Measurements from ENCODE around the gene GAL3ST1. TPM values are rescaled to one million over a fixed set of nuclear protein-coding genes. Genes with fewer than 3 reads are reported as not detected.
A peak's percentile ranks its signal among the peaks of the same experiment; 100 is the strongest.

Gene GAL3ST1
- total RNA-seq, 6 donors from 2014 or later, result 1.7 to 8.4 (median 3.5) TPM

GRCh38 chr22:30602049-30602448 lies 27.6 kb upstream of the GAL3ST1 start:
- whole genome bisulfite sequencing, 2 donors, result 60 to 63% methylated on average over 3 of the region's 3 CpGs
- TF ChIP-seq EP300 (IDR thresholded peaks at IDR 0.05) (no peak), CTCF (IDR thresholded peaks at IDR 0.05) (peak in 1 of 6 experiments; percentile 19)
- Histone ChIP-seq H3K36me3 (no peaks in the 10 kb centered on the region), H3K27me3 (no peaks in the 10 kb centered on the region), H3K4me1 (peaks cover 11 to 19% (median 12%) of the 10 kb centered on the region in 4 donors), H3K9me3 (no peaks in the 10 kb centered on the region), H3K27ac (no peak overlapping the region), H3K4me3 (no peak overlapping the region)
- DNase-seq (no peak), ATAC-seq (ENCODE audit: low FRiP score in 2 of 2) (no peak)

- no peaks in the 10 kb centered on the region for H3K27me3 ChIP-seq
- ATAC-seq (ENCODE audit: low FRiP score in 2 of 2), result no peak
- no peaks in the 10 kb centered on the region for H3K9me3 ChIP-seq
- H3K4me3 ChIP-seq, result no peak overlapping the region
- WGBS, 2 donors, result 78 to 89% methylated on average over 5 of the region's 5 CpGs
- no peaks in the 10 kb centered on the region for H3K36me3 ChIP-seq
- no peak for DNase-seq
- H3K4me1 ChIP-seq, result peaks cover 11 to 14% (median 12%) of the 10 kb centered on the region in 4 donors
- no peak overlapping the region for H3K27ac ChIP-seq
- TF ChIP-seq POLR2AphosphoS5 (IDR thresholded peaks at IDR 0.05) (no peak), EP300 (IDR thresholded peaks at IDR 0.05) (no peak), CTCF (IDR thresholded peaks at IDR 0.05) (no peak), POLR2A (IDR thresholded peaks at IDR 0.05) (no peak)
These were observed 27.0 kb upstream of the GAL3ST1 start for GRCh38 chr22:30601464-30601863.

GRCh38 chr22:30600921-30601320 lies 26.5 kb upstream of the GAL3ST1 start:
- WGBS, 2 donors, result 47 to 55% methylated on average over 3 of the region's 3 CpGs
- TF ChIP-seq POLR2AphosphoS5 (IDR thresholded peaks at IDR 0.05), result no peak
- Histone ChIP-seq H3K27ac (no peak overlapping the region), H3K4me3 (no peak overlapping the region), H3K36me3 (no peaks in the 10 kb centered on the region), H3K9me3 (no peaks in the 10 kb centered on the region), H3K27me3 (no peaks in the 10 kb centered on the region), H3K4me1 (peaks cover 8 to 9% (median 8%) of the 10 kb centered on the region in 4 donors)
- ATAC-seq (ENCODE audit: low FRiP score in 2 of 2) (no peak), DNase-seq (no peak)

- TF ChIP-seq CTCF (IDR thresholded peaks at IDR 0.05), result no peak
- TF ChIP-seq EP300 (IDR thresholded peaks at IDR 0.05), result no peak
- TF ChIP-seq POLR2A (IDR thresholded peaks at IDR 0.05), result no peak
- no peak for TF ChIP-seq POLR2AphosphoS5 (IDR thresholded peaks at IDR 0.05)
- WGBS, 2 donors, result 86 to 95% methylated on average over 3 of the region's 3 CpGs
- no peaks in the 10 kb centered on the region for H3K4me1 ChIP-seq
- no peaks in the 10 kb centered on the region for H3K36me3 ChIP-seq
- no peaks in the 10 kb centered on the region for H3K27me3 ChIP-seq
- no peaks in the 10 kb centered on the region for H3K9me3 ChIP-seq
- H3K4me3 ChIP-seq, result no peak overlapping the region
- no peak for DNase-seq
- no peak overlapping the region for H3K27ac ChIP-seq
- ATAC-seq (ENCODE audit: low FRiP score in 2 of 2), result no peak
These were observed 24.5 kb upstream of the GAL3ST1 start for GRCh38 chr22:30598986-30599385.

- ATAC-seq (ENCODE audit: low FRiP score in 2 of 2) (no peak), DNase-seq (peak in 1 of 2 donors; percentile 82)
- 91% methylated on average over 22 of the region's 29 CpGs; no CpG with 5 or more reads in 1 of the 2 donors for WGBS, 2 donors
- H3K4me1 ChIP-seq, result peaks cover 4 to 5% (median 4%) of the 10 kb centered on the region in 4 donors
- no peaks in the 10 kb centered on the region for H3K36me3 ChIP-seq
- H3K27me3 ChIP-seq, result no peaks in the 10 kb centered on the region
- TF ChIP-seq EP300 (IDR thresholded peaks at IDR 0.05), result no peak
- TF ChIP-seq POLR2AphosphoS5 (IDR thresholded peaks at IDR 0.05), result no peak
- no peak for TF ChIP-seq POLR2A (IDR thresholded peaks at IDR 0.05)
- no peak for TF ChIP-seq CTCF (IDR thresholded peaks at IDR 0.05)
- no peaks in the 10 kb centered on the region for H3K9me3 ChIP-seq
- H3K27ac ChIP-seq, result no peak overlapping the region
- H3K4me3 ChIP-seq, result no peak overlapping the region
These were observed 22.4 kb upstream of the GAL3ST1 start for GRCh38 chr22:30596886-30597285.
